Suprapubic skin (tissue), 3 donors: ENCODE measurements around the gene PIP4K2B.

Experiments
- CTCF ChIP-seq, 2 donors: fragments of 200-600 bp in 1 of 2; fragments of 450-650 bp in 1 of 2; sonication (generic) in 1 of 2; IDR thresholded peaks; one replicate each; pipeline ENCODE4 v1.5.1; 2016 to 2019; ENCODE audit warnings: antibody characterized with exemption in 2 of 2, mild to moderate bottlenecking in 1 of 2, moderate library complexity in 1 of 2
- EP300 ChIP-seq: sonication (generic); formaldehyde crosslinking; IDR thresholded peaks from one replicate; pipeline ENCODE4 v1.6.1; 2017; ENCODE audit warnings: antibody characterized with exemption
- POLR2A ChIP-seq, 2 donors: fragments of 450-650 bp; IDR thresholded peaks; one replicate each; pipeline ENCODE4 v1.6.1; 2017; ENCODE audit warnings: antibody characterized with exemption in 2 of 2, mild to moderate bottlenecking in 2 of 2, moderate library complexity in 2 of 2

- TF ChIP-seq CTCF (IDR thresholded peaks at IDR 0.05) (no peak), POLR2A (IDR thresholded peaks at IDR 0.05) (no peak), EP300 (no peak)
These were observed 10.2 kb downstream of the PIP4K2B start for GRCh38 chr17:38789185-38789584.
